NCI-H2171 (cell line): ENCODE data around the gene SPATA20.
A peak's percentile ranks its signal among the peaks of the same experiment; 100 is the strongest.

Experiments used
- DNase-seq: peaks from one replicate; lab custom pipeline; 2025; lab: John Stamatoyannopoulos, UW

Gene SPATA20

DNA sequence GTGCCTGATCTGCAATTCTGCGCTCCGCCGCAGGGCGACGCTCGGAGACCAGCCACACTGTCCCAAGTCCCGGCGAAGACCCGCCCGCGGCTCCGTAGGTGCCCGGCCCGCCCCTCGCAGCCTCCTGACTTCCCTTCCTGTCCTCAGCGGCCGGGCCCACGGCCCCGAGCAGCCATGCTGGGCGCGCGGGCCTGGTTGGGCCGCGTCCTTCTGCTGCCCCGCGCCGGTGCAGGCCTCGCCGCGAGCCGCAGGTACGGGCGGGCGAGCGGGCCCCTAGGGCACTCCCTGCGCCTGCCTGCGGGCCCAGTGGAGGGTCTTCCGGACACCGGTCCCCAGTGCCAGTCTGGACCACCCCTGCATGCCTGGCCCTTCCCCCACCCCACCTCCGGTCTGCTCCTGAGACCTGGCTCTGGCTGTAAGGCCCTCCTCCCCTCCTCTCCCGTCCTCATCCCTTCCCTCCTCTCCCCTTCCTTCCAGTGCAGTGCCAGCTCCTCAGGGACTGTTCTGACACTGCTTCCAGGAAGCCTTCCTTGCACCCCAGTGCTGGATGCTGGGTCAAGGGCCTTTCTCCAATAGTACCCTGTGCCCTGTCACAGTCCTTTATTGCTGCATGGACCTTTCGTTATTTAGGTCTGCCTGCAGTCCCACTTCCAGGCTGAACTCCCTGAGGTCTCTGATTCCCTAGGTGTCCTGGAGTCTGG, at the start of gene SPATA20:
SPATA20 (plus strand) TSS at position 140 of the 701 bp plus-strand sequence; CDS start at position 175, 35 bp downstream.
- peak; percentile 84 for DNase-seq

DNA sequence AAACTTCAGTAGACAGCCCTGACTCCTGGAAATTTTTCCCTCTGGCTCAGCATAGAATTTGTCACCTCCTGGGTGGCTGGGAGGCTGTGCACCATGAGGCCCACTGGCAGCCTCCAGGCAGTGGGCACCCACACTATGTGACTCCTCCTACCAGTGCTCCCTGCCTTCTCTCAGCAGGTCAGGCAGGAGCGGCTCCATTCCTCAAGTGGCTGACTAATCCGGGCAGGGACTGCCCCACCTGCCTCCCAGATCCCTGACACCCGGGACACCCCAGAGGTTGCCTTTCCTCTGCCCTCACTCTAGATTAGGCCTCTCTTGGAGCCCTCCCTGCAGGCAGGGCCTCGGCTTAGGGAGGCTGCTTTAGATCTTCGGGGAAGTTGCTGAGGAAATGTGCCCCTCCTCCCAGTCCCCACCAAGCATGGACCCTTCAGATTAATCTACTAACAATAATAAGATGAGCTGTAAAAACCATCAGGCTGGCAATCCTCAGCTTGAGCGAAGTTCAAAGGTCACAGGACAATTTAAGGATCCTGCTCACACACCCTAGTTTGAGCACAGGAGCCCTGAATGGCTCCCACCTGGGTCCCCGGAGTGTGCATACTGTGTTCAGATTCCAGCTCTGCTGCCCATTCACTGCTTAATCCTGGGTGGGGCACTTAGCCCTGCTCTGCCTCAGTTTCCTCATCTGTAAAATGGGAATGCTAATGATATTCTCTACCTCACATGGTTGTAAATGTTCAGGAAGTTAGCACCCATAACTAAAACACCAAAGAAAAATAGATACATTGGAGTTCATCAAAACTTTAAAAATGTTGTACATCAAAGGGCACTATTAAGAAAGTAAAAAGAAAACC, 48.7 kb upstream of the SPATA20 start:
- no peak for DNase-seq

GRCh38 chr17:50499270-50499669, 47.7 kb upstream of the SPATA20 start:
- DNase-seq: no peak

DNA sequence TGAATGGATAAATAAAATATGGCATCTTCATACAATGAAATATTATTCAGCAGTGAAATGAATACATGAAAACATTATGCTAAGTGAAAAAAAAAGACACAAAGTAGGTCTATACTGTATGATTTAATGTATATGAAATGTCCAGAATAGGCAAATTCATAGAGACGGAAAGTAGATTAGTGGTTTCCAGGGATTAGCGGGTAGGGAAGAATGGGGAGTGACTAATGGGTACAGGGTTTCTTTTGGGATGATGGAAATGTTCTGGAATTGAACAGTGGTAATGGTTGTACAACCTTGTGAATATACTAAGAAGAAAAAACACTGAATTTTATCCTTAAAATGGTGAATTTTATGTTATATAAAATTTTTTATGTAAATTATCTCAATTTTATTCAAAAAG, 47.3 kb upstream of the SPATA20 start:
- DNase-seq: no peak

GRCh38 chr17:50501054-50501453, 45.9 kb upstream of the SPATA20 start:
- DNase-seq: no peak

- no peak for DNase-seq
These were observed 44.5 kb upstream of the SPATA20 start for GRCh38 chr17:50502301-50502990.

DNA sequence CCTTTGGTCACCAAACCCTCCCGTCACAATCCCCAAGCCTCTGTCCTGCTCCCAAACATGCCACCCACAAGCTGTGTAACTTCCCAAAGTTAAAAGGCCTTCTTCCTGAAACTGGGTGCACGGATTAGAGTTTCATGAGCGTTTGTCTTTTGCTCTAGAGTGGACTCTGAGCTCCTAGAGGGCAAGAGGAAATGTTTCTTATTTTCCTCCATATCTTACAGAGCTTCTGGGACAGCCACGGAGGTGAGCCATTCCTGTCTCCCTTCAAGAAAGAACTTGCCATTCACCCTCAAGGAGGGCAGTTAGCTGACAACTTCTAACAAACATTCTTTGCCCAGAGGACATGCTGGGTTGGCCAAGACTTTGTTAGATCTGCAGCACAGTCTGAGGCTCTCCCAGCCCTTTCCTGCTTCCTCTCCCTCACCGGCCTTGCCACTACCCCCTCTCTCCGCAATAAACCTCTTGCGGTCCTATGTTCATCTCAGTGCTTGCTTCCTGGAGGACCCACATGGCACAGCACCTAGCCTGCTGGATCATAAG, 41.3 kb upstream of the SPATA20 start:
- DNase-seq: no peak

GRCh38 chr17:50506298-50506697, 40.7 kb upstream of the SPATA20 start:
- DNase-seq: no peak

DNA sequence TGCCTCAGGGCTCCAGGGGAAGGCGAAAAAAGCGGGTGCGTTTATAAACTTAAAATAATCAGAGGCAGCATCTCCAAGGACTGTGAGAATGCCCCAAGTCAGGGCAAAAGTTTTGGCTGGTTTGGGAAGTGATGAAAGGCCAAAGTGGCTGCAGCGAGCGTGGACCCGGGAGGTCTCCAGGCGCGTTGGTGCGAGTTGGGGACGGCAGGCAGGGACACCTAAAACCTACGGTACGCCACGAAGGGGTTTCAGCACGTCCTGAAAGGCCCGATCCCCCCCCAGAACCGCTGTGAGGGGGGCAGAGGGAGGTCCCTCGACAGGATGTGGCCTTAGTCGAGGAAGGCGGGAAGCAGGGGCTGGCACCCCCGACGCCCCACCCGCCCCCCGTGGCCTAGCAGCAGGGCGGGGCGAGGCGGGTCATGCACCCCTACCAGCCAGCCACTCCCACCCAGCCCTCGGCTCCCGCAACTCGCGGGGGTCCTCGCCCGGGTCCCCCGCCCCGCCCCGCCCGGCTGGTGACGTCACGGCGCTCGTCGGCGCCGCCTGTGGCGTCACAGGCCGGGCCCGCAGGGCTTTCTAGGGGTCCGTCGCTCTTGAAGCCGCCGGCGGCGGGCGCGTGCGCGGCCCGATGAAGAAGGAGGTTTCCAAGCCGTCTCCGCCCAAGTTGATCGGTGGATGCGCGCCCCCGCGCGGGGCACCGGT, 39.0 kb upstream of the SPATA20 start, which contains the start of gene MYCBPAP:
MYCBPAP (plus strand) TSS at position 569 of the 702 bp plus-strand sequence. CDS start 236 bp downstream, outside the sequence.
- DNase-seq: no peak

- no peak for DNase-seq
These were observed 38.2 kb upstream of the SPATA20 start for GRCh38 chr17:50508573-50509460.

DNA sequence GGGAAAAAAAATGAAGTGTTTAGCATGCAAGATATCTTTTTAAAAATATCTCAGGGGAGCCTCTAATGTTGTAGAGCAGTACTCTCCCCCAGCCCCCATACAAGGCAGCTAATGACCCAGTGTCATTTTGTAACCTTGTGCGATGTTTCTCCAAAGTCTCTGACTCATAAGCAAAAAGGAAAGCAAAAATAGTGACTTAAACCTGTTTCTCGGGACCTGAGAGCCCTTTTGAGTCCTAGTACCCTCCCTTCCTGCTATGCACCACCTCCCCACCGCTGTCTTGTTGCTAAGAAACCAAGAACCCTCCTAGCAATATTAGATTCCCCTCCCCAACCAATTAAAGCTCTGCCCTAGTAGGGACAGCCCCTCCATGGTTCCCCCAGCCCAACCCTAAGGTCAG, 35.9 kb upstream of the SPATA20 start:
- DNase-seq: no peak

- DNase-seq: no peak
These were observed 33.5 kb upstream of the SPATA20 start for GRCh38 chr17:50513495-50513894.

DNA sequence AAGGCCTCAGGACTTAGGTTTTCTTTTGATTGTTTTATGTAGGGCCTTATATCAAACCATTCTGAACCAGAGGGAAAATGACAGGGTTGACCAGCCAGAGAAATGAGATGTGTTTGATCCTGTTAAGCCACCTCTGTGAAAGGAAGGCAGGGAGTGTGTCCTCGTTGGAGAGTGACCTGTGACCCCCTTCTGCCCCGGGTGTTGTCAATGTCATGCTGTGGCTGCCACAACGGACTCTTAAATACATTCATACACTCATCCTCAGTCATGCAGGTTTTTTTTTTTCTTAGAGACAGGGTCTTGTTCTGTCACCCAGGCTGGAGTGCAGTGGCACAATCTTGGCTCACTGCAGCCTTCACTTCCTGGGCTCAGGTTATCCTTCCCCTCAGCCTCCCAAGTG, 32.6 kb upstream of the SPATA20 start:
- no peak for DNase-seq

DNA sequence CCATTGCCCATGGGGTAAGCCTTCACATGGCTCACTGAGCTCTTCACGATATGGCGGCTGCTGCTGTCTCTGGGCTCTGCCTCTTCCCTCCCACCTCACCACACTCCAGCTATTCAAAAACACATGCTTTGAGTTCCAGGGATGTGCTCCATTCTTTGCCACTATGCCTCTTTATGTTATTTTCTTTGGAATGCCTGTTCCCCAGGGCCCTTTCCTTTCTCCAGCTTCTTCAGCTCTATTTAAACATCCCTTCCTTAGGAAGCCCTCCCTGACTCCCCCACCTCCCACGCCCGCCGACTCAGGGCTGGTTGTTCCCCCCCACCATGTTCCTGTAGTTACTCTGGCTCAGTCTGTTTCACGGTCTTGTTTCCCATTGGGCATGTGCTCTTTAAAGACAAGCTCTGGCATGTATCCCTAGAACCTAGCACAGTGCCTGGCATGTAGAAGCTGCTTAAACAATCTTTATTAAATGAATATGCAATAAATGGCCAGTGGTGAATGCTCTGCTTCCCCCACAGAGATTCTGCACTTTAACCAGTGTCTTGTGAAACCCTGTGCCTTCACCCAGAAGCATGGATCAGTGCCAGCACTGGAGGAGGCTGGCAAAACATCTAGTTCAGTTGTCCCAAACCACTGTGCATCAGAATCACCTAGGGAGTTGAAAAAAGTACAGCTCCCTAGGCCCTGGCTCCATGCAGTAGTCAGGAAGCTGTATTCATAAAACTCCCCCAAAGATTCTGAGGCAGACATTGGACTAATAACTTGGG, 31.9 kb upstream of the SPATA20 start:
- no peak for DNase-seq

- no peak for DNase-seq
These were observed 30.0 kb upstream of the SPATA20 start for GRCh38 chr17:50517011-50517410.

DNA sequence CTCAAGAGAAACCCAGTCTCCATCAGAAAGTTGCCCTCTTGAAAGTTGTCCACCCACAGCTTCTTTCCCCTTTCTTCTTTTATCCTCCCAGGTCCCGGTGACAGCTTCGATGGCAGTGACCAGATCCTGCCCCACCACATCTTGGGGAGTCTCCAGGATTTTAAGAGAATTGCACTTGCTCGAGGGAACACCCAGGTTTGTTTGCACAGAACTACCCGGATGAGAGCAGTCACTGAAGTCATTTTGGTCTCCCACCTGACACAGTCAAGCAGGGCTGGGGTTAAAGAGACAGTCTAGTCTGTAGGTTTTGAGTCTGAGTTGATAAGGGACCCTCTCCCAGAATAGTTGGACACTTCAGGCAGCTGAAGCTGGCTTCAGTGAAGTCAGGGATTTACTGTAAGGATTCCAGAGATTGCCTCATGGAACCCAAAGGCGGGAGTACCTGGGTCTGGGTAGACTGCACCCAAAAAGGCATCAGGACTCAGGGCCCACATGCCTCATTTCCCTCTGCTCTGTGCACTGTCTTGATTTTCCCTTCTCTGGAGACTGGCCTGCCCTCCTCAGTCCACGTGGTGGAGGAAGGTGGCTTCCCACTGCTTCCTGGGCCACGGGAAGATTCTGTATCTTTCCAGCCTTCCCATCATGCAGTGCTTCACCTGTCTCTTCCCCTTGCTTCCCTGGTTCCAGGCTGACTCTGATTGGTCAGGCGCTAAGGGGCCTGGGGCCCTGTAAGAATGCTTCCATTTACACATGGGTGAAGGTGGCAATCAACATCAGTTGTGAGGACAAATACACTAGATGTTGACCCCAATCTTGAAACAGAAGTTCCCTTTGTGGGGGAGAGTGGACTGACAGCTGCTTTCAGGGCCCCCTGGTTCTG, 29.2 kb upstream of the SPATA20 start:
- DNase-seq: no peak

DNA sequence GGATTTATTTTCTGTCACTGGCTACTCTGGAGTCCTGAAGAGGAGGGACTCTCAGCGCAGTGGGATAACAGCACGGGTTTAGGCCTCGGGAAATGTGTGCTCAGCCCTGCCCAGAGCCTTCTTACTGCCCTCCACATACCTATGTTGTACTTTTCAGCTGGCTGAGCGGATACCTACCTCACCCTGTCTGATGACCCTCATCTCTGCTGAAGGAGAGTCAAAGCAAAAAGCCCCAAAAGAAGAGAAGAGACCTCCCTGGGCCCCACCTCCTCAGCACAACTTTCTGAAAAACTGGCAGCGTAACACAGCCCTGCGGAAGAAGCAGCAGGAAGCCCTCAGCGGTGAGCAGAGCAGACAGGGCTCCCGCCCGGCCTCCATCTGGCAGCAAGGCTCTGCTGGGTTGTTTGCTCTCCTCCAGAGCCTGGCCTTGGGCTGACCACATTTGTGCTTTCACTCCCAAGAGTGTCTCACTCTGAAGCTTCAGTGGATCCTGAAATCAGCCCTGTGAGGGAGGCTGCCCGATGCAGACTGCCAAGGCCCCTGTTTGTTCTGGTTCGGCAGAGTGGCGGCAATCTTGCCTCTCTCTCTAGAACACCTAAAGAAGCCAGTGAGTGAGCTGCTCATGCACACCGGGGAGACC, 28.5 kb upstream of the SPATA20 start:
- DNase-seq: peak; percentile 26

- DNase-seq: no peak
These were observed 27.7 kb upstream of the SPATA20 start for GRCh38 chr17:50519141-50519834.
